KOPT-K1 (cell line): ENCODE measurements around the gene MSANTD7.
"Not testable (repeated sequence)": the region's sequence is repeated elsewhere in the genome, so short reads cannot be mapped to it uniquely, and the experiment has no call there.

Experiments
- H3K27ac ChIP-seq: fragments of 200-600 bp; sonication (generic); 2 replicates; pipeline ENCODE4 v1.5.1; 2016; ENCODE audit warnings: antibody characterized with exemption, mild to moderate bottlenecking, low read depth, low read length; ENCODE audit not compliant: poor library complexity, severe bottlenecking
- H3K36me3 ChIP-seq: fragments of 200-600 bp; sonication (generic); 2 replicates; pipeline ENCODE4 v1.5.1; 2017; ENCODE audit warnings: antibody characterized with exemption, mild to moderate bottlenecking, low read length, moderate library complexity; ENCODE audit not compliant: insufficient read depth
- H3K9me3 ChIP-seq: fragments of 200-600 bp; sonication (generic); 2 replicates; pipeline ENCODE4 v1.5.1; 2017; ENCODE audit warnings: antibody characterized with exemption, low read length, mild to moderate bottlenecking; ENCODE audit not compliant: insufficient read depth, poor library complexity, severe bottlenecking

MSANTD7 gene, protein sequence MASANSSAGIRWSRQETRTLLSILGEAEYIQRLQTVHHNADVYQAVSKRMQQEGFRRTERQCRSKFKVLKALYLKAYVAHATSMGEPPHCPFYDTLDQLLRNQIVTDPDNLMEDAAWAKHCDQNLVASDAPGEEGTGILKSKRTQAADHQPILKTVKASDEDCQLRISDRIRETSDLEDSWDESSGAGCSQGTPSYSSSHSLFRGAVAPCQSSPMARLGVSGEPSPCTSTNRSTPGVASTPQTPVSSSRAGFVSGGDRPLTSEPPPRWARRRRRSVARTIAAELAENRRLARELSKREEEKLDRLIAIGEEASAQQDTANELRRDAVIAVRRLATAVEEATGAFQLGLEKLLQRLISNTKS

GRCh38 chr10:14837757-14838581 lies at the start of gene MSANTD7, which contains the start of the genes CDNF and HSPA14:
TSS of gene MSANTD7 (plus strand) at chr10:14838306. CDS start at chr10:14842285, 3,979 bp downstream.
TSS of gene CDNF (minus strand) at chr10:14838037. CDS start at chr10:14837946, 91 bp downstream.
TSS of gene HSPA14 (plus strand) at chr10:14838306. CDS start at chr10:14838403, 97 bp downstream.
- H3K36me3 ChIP-seq, result peaks cover 30% of the 10 kb centered on the region
- peak within 1 kb of the TSS; percentile 93 for H3K27ac ChIP-seq
- no peaks in the 10 kb centered on the region for H3K9me3 ChIP-seq

GRCh38 chr10:14798636-14799035 lies 39.5 kb upstream of the MSANTD7 start:
- no peaks in the 10 kb centered on the region for H3K36me3 ChIP-seq
- no peak overlapping the region for H3K27ac ChIP-seq
- H3K9me3 ChIP-seq, result no peaks in the 10 kb centered on the region

DNA sequence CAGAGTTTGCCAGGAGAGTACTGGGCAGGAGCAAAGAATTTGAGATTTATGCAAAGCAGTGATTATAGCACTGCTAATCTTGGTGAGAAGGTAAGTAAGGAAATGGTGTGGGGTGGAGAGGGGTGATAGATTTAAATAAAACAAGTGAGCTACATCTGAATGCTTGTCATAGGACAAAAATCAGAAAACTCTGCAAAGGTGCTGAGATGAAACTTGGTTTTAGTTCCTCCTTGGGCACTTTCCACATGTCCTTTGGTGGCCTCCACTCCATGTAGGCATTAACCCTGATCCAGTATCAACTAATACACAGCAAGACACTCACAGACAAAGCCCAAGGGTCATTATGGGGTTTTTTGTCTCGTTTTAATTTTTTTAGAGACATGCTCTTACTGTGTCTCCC lies 37.7 kb upstream of the MSANTD7 start:
- Histone ChIP-seq H3K27ac (no peak overlapping the region), H3K9me3 (no peaks in the 10 kb centered on the region), H3K36me3 (no peaks in the 10 kb centered on the region)

DNA sequence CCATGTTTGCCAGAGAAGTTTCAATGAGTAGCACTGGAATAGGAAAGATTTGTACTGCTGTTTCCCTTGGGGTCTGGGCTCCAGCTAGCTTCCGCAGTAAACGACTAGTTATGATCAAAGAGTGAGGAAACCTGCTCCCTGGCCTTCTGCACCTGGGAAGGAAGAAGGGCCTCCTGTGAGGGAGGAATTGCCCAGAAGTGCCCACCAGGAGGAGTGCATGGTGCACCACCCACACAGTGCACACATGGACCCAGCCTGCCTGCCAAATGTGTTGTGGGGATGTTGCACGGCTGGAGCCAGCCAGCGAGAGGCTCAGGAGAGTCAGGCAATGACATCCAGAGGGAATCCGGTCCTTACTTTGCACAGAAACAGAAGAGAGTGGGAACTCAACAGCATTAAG lies 36.4 kb upstream of the MSANTD7 start:
- no peaks in the 10 kb centered on the region for H3K9me3 ChIP-seq
- H3K36me3 ChIP-seq, result no peaks in the 10 kb centered on the region
- no peak overlapping the region for H3K27ac ChIP-seq

DNA sequence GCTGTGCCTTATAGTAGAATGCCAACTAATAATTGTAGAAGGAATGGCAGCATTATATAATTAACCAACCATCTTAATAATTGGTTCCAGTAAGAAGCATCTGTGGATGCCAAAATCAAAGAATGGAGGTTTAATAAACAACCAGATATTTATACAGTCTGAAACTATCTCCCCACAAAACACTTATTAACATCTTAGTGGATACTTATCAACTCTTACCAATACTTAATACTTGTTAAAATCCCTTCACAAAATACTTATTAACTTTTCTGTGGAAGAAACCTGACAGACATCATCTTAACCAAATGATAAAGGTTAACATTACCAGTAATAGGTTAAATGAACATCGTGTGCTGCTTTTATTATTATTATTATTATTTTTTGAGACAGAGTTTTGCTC lies 34.3 kb upstream of the MSANTD7 start:
- Histone ChIP-seq H3K27ac (no peak overlapping the region), H3K9me3 (no peaks in the 10 kb centered on the region), H3K36me3 (no peaks in the 10 kb centered on the region)

DNA sequence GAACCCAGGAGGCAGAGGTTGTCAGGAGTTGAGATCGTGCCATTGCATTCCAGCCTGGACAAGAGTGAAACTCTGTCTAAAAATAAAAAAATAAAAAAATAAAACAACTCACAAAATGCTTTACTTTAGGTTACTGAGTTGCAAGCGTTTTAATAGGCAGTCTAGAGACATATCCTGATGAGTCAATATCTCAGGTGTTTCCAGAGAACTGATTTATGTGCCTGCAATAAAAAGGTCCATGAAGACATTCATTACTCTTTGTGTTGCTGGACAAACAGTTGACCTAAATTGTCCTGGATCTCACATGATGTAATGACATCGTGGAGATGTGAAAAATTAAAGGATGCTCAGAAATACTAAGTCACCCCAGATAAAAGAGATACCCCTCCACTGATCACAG lies 31.8 kb upstream of the MSANTD7 start:
- no peaks in the 10 kb centered on the region for H3K9me3 ChIP-seq
- H3K27ac ChIP-seq, result no peak overlapping the region
- H3K36me3 ChIP-seq, result no peaks in the 10 kb centered on the region

GRCh38 chr10:14810969-14811953 lies 26.8 kb upstream of the MSANTD7 start:
- H3K27ac ChIP-seq, result no peak overlapping the region
- no peaks in the 10 kb centered on the region for H3K9me3 ChIP-seq
- no peaks in the 10 kb centered on the region for H3K36me3 ChIP-seq

GRCh38 chr10:14812271-14812670 lies 25.8 kb upstream of the MSANTD7 start:
- Histone ChIP-seq H3K27ac (no peak overlapping the region), H3K36me3 (no peaks in the 10 kb centered on the region), H3K9me3 (no peaks in the 10 kb centered on the region)

DNA sequence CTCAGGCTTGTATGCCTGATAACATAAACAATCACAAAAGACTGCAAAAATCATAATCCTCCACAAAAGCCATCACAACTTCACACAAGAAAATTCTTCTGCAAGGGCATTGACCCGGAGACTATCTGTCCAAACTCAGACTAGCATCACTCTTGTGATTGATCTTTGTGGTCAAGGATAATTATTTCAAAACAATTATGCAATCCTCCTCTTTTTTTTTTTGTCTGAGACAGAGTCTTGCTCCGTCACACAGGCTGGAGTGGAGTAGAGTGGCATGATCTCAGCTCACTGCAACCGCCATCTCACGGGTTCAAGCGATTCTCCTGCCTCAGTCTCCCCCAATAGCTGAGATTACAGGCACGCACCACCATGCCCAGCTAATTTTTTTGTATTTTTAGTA lies 22.4 kb upstream of the MSANTD7 start:
- no peaks in the 10 kb centered on the region for H3K9me3 ChIP-seq
- H3K27ac ChIP-seq, result no peak overlapping the region
- no peaks in the 10 kb centered on the region for H3K36me3 ChIP-seq

DNA sequence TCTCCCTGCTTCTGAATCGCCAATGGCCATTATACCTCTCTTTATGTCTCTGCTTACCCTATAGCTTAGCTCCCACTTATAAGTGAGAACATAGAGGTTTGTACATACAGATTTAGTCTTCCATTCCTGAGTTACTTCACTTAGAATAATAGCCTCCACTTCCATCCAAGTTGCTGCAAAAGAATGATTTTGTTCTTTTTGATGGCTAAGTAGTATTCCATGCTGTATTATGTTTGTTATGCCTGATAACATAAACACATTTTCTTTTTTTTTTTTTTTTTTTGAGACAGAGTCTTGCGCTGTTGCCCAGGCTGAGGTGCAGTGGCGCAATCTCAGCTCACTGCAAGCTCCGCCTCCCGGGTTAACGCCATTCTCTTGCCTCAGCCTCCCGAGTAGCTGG lies 21.4 kb upstream of the MSANTD7 start:
- not testable (repeated sequence) for H3K27ac ChIP-seq, H3K36me3 ChIP-seq, H3K9me3 ChIP-seq

DNA sequence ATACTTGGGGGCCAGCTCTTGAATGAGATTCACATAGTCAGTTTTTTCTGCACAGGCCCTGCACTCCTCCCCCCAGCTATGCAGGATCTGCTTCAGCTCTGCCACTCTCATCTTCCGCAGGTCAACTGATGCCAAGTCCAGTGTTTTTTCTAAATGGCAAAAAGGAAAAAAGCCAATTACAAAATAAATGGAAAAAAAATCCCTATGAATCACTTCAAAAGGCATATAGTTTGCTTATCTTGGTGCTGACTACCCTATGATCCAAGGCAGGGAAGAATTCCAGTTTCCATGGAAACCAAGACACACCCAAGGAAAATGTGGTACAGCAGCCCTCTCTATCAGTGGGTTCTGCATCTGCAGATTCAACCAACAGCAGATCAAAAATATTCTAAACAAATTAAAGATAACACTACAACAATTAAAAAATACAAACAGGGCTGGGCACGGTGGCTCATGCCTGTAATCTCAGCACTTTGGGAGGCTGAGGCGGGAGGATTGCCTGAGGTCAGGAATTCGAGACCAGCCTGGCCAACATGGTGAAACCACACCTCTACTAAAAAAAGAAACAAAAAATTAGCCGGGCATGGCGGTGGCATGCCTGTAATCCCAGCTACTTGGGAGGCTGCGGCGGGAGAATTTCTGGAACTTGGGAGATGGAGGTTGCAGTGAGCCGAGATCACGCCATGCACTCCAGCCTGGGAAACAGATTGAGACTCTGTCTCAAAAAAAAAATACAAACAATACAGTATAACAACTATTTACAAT lies 17.9 kb upstream of the MSANTD7 start:
- H3K27ac ChIP-seq, result no peak overlapping the region
- no peaks in the 10 kb centered on the region for H3K9me3 ChIP-seq
- no peaks in the 10 kb centered on the region for H3K36me3 ChIP-seq

DNA sequence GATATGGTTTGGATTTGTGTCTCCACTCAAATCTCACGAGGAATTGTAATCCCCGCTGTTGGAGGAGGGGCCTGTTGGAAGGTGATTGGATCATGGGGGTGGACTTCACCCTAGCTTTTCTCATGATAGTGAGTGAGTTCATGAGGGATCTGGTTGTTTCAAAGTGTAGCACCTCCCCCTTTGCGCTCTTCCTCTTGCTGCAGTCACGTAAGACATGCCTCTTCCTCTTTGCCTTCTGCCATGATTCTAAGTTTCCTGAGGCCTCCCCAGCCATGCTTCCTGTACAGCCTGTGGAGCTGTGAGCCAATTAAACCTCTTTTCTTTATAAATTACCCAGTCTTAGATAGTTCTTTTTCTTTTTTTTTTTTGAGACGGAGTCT lies 17.3 kb upstream of the MSANTD7 start:
- H3K27ac ChIP-seq, result no peak overlapping the region
- no peaks in the 10 kb centered on the region for H3K9me3 ChIP-seq
- no peaks in the 10 kb centered on the region for H3K36me3 ChIP-seq

DNA sequence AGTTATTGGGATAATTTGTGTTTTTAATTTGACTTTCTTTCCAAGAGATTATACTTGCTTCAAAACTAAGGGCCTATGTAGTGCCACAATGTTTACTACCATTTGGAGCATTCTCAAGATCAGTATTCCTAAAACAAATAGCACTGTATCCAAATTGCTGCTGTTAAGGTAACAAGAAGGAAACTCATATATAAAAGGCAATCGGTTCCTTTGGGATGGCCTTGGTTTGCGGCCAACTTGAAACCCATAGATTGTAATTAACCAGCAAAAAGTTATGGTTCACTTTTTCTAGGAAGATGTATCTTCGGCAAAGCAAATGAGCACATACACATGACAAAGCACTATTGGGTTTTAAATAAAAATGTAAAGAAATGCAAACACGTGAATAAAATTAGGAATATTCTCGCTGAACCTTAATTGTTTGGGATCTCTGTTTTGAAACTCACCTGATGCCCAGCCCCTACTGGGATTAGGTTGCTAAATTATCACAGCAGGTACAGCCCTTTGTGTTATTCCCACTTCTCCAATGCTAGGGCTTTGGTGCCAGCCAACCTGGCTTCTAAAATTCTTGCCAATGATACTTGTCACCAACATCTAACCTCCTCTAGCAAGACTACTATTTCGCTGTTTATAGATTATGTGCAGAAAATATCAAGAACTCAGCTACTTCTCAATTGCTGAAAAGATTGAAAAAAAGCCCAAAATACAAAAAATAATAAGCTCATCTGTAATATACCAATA lies 16.3 kb upstream of the MSANTD7 start:
- no peaks in the 10 kb centered on the region for H3K9me3 ChIP-seq
- no peak overlapping the region for H3K27ac ChIP-seq
- no peaks in the 10 kb centered on the region for H3K36me3 ChIP-seq
